ENCODE results near the gene STX1A. TPM values are rescaled to one million over a fixed set of nuclear protein-coding genes. Genes with fewer than 3 reads are reported as not detected.
"Not testable (repeated sequence)": the region's sequence is repeated elsewhere in the genome, so short reads cannot be mapped to it uniquely, and the experiment has no call there.

STX1A gene
- total RNA-seq, 2 experiments from 2014 or later, result 5.3 to 5.7 TPM

DNA sequence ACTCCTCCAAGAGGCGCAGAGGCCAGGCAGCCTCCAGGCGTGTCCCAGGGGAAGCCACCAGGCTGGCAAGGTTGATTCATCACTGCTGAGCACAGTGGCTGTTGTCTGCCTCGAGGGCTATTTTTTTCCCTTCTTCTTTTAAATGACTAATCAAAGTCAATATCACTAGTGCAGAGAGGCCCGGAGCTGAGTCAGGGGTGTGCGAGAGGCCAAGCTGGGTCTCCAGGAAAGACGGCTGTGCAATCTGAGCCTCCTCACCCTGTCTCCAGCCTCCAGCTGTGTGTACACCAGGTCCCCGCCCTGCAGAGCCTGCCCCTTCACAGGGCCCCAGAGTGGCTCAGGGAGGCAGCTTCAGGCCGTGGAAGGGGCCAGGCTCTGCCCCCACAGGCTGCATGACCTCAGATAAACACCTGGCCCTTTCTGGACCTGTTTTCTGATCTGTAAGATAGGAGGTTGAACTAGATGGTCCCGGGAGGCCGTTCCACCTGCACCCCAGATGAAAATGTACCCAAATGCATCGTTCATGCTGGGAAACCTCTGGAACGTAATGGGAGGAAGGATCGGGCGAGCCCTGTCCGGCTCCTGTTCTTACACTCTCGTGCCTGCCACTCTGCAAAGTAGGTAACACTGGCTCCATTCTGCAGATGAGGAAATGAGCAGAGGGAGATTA lies 3.7 kb downstream of the STX1A start:
- TF ChIP-seq, protein P1, sequence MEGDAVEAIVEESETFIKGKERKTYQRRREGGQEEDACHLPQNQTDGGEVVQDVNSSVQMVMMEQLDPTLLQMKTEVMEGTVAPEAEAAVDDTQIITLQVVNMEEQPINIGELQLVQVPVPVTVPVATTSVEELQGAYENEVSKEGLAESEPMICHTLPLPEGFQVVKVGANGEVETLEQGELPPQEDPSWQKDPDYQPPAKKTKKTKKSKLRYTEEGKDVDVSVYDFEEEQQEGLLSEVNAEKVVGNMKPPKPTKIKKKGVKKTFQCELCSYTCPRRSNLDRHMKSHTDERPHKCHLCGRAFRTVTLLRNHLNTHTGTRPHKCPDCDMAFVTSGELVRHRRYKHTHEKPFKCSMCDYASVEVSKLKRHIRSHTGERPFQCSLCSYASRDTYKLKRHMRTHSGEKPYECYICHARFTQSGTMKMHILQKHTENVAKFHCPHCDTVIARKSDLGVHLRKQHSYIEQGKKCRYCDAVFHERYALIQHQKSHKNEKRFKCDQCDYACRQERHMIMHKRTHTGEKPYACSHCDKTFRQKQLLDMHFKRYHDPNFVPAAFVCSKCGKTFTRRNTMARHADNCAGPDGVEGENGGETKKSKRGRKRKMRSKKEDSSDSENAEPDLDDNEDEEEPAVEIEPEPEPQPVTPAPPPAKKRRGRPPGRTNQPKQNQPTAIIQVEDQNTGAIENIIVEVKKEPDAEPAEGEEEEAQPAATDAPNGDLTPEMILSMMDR (conservative IDR thresholded peaks at IDR 0.05; ENCODE audit: low read length), result no peak
- no peak for TF ChIP-seq EZH2phosphoT487 (IDR thresholded peaks at IDR 0.05; ENCODE audit: borderline replicate concordance, low read depth, low read length)
- H3K4me3 ChIP-seq (ENCODE audit: low read depth, low read length, poor library complexity, severe bottlenecking), result no peak overlapping the region
- no peaks in the 10 kb centered on the region for H4K20me1 ChIP-seq (ENCODE audit: insufficient read depth, low read length)
- BruUV-seq (replicated peaks), result no TSS peak
- H3K4me2 ChIP-seq (ENCODE audit: low read length), result peak overlapping the region; percentile 9; the same call in 1 of the 2 replicates
- no peak overlapping the region for H2AFZ ChIP-seq (ENCODE audit: low read length)
- intact Hi-C loops (cut with micrococcal nuclease; ENCODE audit: unreplicated experiment), result no loop called here
- H3K27ac ChIP-seq (ENCODE audit: low read depth, low read length, poor library complexity, severe bottlenecking), result no peak overlapping the region
- H3K79me2 ChIP-seq (ENCODE audit: insufficient read depth, low read depth, low read length), result no peaks in the 10 kb centered on the region
- peaks cover 28% of the 10 kb centered on the region for H3K4me1 ChIP-seq (ENCODE audit: insufficient read depth, low read length, poor library complexity, severe bottlenecking)
- H3K36me3 ChIP-seq (ENCODE audit: insufficient read depth, low read length), result no peaks in the 10 kb centered on the region
- no peaks in the 10 kb centered on the region for H3K9me3 ChIP-seq (ENCODE audit: low read length)
- ChIA-PET CTCF (ENCODE audit: unreplicated experiment) (no interaction called here), POLR2A (no interaction called here)
- no peaks in the 10 kb centered on the region for H3K9me2 ChIP-seq (ENCODE audit: insufficient read depth, low read length)
- DNase-seq (ENCODE audit: low spot score), result peak; percentile 54

DNA sequence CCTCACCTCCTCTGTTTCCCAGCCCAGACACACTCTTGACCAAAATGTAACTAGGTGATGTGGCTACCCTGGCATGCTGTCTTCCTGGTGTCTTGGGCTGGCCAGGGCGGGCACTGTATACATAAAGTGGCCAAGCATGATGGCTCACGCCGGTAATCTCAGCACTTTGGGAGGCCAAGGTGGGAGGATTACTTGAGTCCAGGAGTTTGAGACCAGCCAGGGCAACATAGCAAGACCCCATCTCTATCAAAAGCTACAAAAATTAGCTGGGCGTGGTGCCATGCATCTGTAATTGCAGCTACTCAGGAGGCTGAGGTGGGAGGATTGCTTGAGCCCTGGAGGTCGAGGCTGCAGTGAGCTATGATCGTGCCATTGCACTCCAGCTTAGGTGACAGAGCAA lies 6.2 kb downstream of the STX1A start:
- H3K4me2 ChIP-seq (ENCODE audit: low read length); H3K9me2 ChIP-seq (ENCODE audit: insufficient read depth, low read length); DNase-seq (ENCODE audit: low spot score); H3K9me3 ChIP-seq (ENCODE audit: low read length); H2AFZ ChIP-seq (ENCODE audit: low read length); H3K27ac ChIP-seq (ENCODE audit: low read depth, low read length, poor library complexity, severe bottlenecking); H3K79me2 ChIP-seq (ENCODE audit: insufficient read depth, low read depth, low read length); H4K20me1 ChIP-seq (ENCODE audit: insufficient read depth, low read length); H3K36me3 ChIP-seq (ENCODE audit: insufficient read depth, low read length); intact Hi-C loops (cut with micrococcal nuclease; ENCODE audit: unreplicated experiment); H3K4me3 ChIP-seq (ENCODE audit: low read depth, low read length, poor library complexity, severe bottlenecking); CTCF ChIA-PET (ENCODE audit: unreplicated experiment); BruUV-seq (replicated peaks): not testable (repeated sequence)
- POLR2A ChIA-PET, result interaction anchor here (0.6 to 0.7 kb wide), 3 partner anchors 19 to 248 kb away, joined by 3 read pairs; no protein-coding TSS in a partner anchor
- H3K4me1 ChIP-seq (ENCODE audit: insufficient read depth, low read length, poor library complexity, severe bottlenecking), result peaks cover 20% of the 10 kb centered on the region

DNA sequence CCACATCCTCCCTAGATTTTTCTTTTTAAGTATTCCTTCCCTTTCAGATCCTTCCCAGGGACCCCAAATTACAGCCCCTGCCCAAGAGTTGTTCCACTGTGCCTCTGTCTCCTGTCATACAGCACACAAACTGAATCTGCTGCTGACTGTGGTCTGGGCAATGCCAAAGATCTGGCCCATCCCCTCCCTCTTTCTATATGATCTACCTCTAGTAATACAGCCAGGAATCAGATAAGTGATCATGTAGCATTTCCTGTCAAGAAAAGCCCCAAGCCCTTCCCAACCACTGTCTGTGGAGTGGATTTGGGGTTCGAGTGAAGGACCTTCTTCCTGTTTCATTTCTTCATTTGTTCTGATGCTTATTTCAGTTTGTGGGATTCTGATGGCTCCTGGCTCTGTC lies 6.7 kb downstream of the STX1A start:
- no peaks in the 10 kb centered on the region for H3K36me3 ChIP-seq (ENCODE audit: insufficient read depth, low read length)
- no peak overlapping the region for H3K4me2 ChIP-seq (ENCODE audit: low read length)
- H3K4me3 ChIP-seq (ENCODE audit: low read depth, low read length, poor library complexity, severe bottlenecking), result no peak overlapping the region
- BruUV-seq (replicated peaks), result no TSS peak
- ChIA-PET CTCF (ENCODE audit: unreplicated experiment) (no interaction called here), POLR2A (interaction anchor here (0.6 kb wide), 1 partner anchor 28 kb away, joined by 3 read pairs; no protein-coding TSS in a partner anchor)
- no peaks in the 10 kb centered on the region for H3K9me2 ChIP-seq (ENCODE audit: insufficient read depth, low read length)
- no peaks in the 10 kb centered on the region for H3K79me2 ChIP-seq (ENCODE audit: insufficient read depth, low read depth, low read length)
- intact Hi-C loops (cut with micrococcal nuclease; ENCODE audit: unreplicated experiment), result no loop called here
- H4K20me1 ChIP-seq (ENCODE audit: insufficient read depth, low read length), result no peaks in the 10 kb centered on the region
- H2AFZ ChIP-seq (ENCODE audit: low read length), result no peak overlapping the region
- H3K27ac ChIP-seq (ENCODE audit: low read depth, low read length, poor library complexity, severe bottlenecking), result no peak overlapping the region
- no peaks in the 10 kb centered on the region for H3K9me3 ChIP-seq (ENCODE audit: low read length)
- H3K4me1 ChIP-seq (ENCODE audit: insufficient read depth, low read length, poor library complexity, severe bottlenecking), result peaks cover 14% of the 10 kb centered on the region
- TF ChIP-seq EZH2phosphoT487 (IDR thresholded peaks at IDR 0.05; ENCODE audit: borderline replicate concordance, low read depth, low read length), result no peak
- TF ChIP-seq, protein P1 (conservative IDR thresholded peaks at IDR 0.05; ENCODE audit: low read length), result no peak
- no peak for DNase-seq (ENCODE audit: low spot score)

Measured in OCI-LY7 (cell line).